GM19463 (cell line): ENCODE measurements around the gene SHLD2.
"Not testable (repeated sequence)": the region's sequence is repeated elsewhere in the genome, so short reads cannot be mapped to it uniquely, and the experiment has no call there.

Source experiments
- ATAC-seq: cut with Tn5 transposase; IDR thresholded peaks from one replicate; pipeline ENCODE4 v1.9.1; 2021; ENCODE audit warnings: mild to moderate bottlenecking, moderate library complexity; ENCODE audit not compliant: unreplicated experiment

SHLD2 gene

DNA sequence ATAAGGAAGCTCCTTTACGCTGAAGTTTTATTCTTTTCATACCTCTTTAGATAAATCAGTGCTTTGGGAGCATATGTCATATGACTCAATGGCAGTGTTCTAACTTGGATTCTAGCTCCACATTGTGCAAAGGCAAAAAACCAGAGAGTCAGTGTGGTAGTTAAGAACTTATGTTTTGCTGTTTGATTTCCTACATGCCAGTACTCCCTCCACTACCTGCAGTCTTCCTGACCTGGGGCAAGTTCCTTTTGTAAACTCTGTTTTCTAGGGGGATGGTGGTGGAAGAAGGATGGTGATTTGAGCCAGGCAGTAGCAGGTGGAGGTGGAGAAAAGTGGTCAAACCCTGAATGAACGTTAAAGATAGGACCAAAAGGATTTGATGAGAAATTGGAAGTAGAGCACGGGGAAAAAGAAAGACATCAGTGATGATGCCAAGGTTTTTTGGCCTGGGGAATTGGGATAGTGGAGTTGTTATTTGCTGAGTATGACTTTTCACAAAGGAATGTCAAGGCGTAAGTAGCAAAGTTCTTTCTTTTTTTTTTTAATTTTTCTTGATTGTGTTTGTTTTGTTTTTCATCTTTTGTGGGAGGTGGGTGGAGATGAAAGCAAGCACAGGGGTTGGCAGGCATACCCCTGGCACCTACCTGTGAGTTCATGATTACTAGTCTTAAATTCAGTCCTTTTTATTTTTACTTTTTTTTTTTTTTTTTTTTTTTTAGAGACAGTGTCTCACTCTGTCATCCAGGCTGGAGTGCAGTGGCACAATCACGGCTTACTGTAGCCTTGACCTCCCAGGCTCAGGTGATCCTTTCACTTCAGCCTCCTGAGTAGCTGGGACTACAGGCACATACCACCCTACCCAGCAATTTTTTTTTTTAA is 47.5 kb downstream of the SHLD2 start:
- not testable (repeated sequence) for ATAC-seq

DNA sequence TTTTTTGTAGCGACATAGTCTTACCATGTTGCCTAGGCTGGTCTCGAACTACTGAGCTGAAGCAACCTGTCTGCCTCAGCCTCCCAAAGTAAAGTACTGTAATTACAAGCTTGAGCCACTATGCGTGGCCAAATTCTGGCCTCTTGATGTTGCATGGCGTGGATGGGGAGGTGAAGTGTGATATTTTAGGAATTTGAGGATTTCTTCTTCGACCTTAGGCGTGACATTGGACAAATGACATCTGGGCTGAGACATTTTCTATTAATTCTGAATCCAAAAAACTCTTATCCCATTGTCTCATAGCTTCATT is 48.1 kb downstream of the SHLD2 start:
- ATAC-seq: not testable (repeated sequence)

DNA sequence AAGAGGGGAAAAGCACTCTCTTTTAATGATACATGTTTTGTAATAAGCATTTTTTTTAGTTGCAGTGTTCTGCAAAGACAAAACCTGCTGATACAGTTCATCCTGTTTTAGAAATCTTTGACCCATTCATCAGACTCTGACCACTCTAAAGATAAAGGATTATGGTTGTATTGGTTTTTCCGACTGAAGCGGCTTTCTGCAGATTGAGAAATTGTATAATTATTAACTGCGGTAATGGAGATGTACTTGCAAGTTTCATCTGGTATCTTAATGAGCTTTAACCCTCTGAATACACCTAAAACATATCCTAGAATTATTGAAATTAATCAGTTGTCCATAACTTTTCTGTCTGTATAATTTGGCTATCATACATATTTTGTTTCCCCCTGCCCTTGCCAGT is 50.6 kb downstream of the SHLD2 start:
- ATAC-seq: not testable (repeated sequence)

- not testable (repeated sequence) for ATAC-seq
These were observed 54.1 kb downstream of the SHLD2 start for GRCh38 chr10:87149020-87149609.

GRCh38 chr10:87151516-87151915 is 56.5 kb downstream of the SHLD2 start:
- not testable (repeated sequence) for ATAC-seq

- not testable (repeated sequence) for ATAC-seq
These were observed 61.8 kb downstream of the SHLD2 start for GRCh38 chr10:87156841-87157240.

DNA sequence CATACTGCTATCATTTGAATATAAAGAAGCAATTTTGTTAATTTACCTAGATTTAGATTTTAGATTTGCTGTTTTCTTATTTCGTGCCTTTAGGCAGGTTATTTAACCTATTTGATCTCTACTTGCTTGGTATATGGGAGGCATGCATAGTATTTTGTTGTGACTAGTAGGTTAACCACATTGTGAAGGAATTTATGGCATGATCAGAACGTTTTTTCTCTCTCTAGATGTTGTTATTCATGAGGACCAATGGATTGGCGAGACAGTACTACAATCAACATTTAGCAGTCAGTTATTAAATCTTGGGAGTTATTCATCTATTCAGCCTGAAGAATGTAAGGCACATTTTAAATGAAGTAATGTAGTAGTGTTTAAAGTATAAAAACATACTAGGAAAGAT is 62.8 kb downstream of the SHLD2 start:
- ATAC-seq: not testable (repeated sequence)

DNA sequence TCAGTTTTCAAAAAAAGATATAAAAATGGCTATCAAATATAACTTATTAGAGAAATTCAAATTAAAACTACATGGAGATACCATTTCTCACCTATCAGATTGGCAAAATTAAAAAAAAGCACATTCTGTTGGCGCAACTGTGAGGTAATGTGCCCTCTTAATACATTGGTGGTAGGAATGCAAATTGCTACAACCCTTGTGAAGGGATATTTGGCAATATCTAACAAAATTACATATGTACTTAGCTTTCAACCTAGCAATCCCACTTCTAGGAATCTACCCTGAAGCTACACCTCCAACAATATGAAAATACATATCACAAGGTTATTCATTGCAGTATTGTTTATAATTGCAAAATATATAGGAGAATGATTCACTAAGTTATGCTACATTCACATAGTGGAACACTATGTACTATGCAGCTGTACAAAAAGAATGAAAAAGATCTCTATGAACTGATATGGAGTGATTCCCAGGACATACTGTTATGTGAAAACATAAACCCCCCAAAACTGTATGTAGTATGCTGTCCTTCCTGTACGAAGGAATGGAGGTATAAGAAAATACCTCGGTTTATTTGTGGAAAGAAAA is 67.8 kb downstream of the SHLD2 start:
- not testable (repeated sequence) for ATAC-seq

GRCh38 chr10:87163414-87163813 is 68.4 kb downstream of the SHLD2 start:
- ATAC-seq: not testable (repeated sequence)

- ATAC-seq: not testable (repeated sequence)
These were observed 74.9 kb downstream of the SHLD2 start for GRCh38 chr10:87169857-87170256.

GRCh38 chr10:87170705-87171104 is 75.7 kb downstream of the SHLD2 start:
- not testable (repeated sequence) for ATAC-seq

DNA sequence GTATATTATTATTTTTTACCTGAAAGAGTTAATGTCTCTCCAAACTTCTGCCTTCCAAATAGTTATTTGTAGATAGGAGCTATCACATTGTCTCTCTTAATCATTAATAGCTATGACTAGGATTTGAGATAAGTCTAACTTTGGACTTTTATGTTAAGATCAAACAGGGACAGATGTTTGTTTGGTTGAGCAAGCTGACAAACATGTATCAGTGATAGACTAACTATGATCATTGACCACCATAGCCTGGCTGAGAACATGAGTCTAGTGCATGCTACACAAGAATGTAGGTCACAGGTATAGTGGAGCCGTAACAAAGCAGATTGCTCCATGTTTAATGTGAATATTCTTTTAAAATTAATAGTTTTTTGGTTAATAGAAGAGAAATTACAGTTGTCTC is 76.7 kb downstream of the SHLD2 start:
- not testable (repeated sequence) for ATAC-seq

- not testable (repeated sequence) for ATAC-seq
These were observed 77.2 kb downstream of the SHLD2 start for GRCh38 chr10:87172178-87172577.

DNA sequence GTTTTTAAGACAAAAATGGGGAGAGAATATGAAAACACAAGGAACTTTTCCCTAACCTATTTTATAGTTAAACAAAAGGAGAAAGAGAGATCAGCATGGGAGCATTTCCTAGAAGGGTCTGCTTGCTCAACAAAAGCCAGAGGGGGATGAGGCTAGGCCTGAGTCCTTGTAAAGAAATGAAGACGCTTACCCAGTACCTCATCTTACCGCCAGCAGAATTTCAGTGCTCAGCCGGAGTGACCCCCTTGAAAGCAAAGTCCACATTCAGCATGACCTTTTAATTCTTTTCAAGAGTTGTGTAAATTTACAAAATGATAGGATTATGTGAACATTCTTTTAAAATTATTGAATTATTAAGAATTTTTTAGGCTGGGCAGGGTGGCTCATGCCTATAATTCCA is 82.6 kb downstream of the SHLD2 start:
- not testable (repeated sequence) for ATAC-seq

DNA sequence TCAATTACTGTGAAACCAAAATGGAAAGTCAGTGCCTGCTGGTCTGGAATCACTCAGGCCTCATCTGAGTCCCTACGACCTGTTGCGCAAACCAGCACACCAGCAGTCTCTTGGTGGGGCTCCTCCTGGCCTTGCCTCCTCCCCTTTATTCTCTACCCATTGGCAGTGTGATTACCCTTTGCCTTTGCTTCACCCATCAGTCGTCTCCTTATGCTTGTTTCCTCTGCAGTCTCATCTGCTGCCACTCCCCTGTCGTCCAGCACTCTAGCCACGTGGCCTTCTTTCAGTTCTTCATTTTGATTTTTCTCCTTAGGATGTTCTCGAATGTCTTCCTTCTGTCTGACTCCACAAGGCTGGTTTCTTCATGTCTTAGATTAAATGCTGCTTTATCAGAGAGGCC is 89.4 kb downstream of the SHLD2 start:
- ATAC-seq: not testable (repeated sequence)

GRCh38 chr10:87186016-87186415 is 91.0 kb downstream of the SHLD2 start:
- ATAC-seq: not testable (repeated sequence)

DNA sequence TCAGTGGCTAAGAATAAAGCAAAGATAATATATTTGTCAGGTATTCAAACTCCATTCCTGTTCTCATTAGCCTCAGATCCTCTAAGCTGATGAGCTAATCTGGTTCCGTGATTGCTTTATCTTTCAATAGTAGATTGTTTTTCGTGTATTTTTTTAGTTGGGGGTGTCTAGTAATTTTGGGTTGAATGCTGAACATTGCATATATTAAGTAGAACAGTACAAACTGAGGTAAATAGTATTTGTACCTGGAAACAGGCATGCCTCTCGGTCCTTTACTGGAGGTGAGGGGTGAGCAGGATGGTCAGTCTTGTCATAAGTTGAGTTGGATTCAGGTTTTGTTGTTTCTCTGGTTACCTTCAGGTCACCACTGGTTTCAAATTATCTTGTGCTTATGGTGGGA is 92.6 kb downstream of the SHLD2 start:
- not testable (repeated sequence) for ATAC-seq

DNA sequence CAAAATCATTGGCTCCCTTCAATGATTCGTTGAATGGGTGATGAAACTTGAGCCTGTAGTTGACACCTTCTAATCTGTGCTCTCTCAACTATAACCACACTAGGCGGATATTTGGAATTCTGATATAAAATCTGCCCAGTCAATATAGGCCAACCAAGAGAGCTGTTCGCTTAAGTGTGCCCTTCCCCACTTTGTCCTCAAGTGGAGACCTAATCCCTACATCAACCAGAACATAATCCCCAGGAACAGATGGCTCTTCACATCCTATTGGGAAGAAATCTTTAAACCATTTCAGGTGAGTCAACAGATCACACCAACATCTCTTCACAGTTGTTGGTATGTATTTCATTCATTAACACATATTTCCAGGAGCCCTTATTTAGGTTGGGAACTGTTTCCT is 96.8 kb downstream of the SHLD2 start:
- not testable (repeated sequence) for ATAC-seq

- peak; percentile 67 for ATAC-seq
These were observed 105.9 kb downstream of the SHLD2 start for GRCh38 chr10:87200924-87201323.

DNA sequence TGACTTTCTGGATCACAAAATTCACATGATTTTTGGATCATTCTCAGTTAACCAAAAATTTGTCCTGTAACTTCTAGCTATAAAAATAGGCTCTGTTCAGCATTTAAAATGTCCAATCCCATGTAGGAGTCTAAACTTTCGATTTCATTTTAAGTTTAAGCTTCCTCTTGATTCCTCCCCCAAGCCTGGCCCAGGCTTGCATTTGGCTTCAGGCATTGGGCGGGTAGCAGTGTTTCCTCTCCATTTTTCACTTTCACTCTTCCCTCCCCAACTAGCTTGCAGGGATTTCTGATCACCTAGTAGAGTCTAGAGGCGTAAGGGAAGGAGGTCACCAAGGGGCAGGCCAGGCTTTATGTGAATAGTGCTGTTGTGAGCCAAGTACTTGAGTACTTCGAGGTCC is 109.8 kb downstream of the SHLD2 start:
- not testable (repeated sequence) for ATAC-seq

DNA sequence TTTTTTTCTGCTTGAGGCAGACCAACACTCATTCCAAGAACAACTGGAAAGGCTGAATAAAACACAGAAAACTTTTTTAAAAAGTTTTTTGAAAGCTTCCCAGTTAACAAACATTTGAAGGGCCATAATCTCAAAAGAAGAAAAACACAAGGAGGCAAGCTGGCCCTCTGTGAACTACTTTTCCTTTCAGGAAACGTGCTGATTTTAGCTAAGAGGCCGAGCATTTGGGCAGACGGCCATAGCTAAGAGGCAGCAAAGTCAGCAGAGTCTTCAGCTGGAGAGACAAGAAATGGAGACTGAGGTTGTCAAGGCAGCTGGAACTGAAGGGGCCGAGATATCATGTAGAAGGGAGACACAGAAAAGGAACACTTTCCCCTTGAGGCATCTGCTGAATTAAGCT is 111.9 kb downstream of the SHLD2 start:
- not testable (repeated sequence) for ATAC-seq

GRCh38 chr10:87210309-87210708 is 115.3 kb downstream of the SHLD2 start:
- not testable (repeated sequence) for ATAC-seq
